Measurements from ENCODE around the gene APLP2.

- no peak for TF ChIP-seq CTCF (IDR thresholded peaks at IDR 0.05)
- TF ChIP-seq EP300 (IDR thresholded peaks at IDR 0.05) = no peak
- TF ChIP-seq POLR2A (IDR thresholded peaks at IDR 0.05) = no peak
Measured at GRCh38 chr11:130062026-130062425, 7.7 kb upstream of the APLP2 start.
